Osteocyte (in vitro differentiated cells): ENCODE results near the gene GLRX5. TPM values are rescaled to one million over a fixed set of nuclear protein-coding genes. Genes with fewer than 3 reads are reported as not detected.

ENCODE experiments used
- DNase-seq: peaks from one replicate; pipeline ENCODE4 v3.0.0; 2021; ENCODE audit warnings: mixed read lengths; ENCODE audit not compliant: unreplicated experiment; ENCODE audit errors: extremely low spot score
- H3K27ac Mint-ChIP-seq: one replicate; pipeline ENCODE4 v1.8.0; 2021; ENCODE audit warnings: mild to moderate bottlenecking, mixed read lengths; ENCODE audit not compliant: unreplicated experiment
- H3K27me3 Mint-ChIP-seq: one replicate; pipeline ENCODE4 v1.8.0; 2021; ENCODE audit warnings: mixed read lengths; ENCODE audit not compliant: unreplicated experiment
- H3K36me3 Mint-ChIP-seq: one replicate; pipeline ENCODE4 v1.8.0; 2021; ENCODE audit warnings: mixed read lengths; ENCODE audit not compliant: unreplicated experiment
- H3K4me1 Mint-ChIP-seq: one replicate; pipeline ENCODE4 v1.8.0; 2021; ENCODE audit warnings: mixed read lengths; ENCODE audit not compliant: unreplicated experiment
- H3K4me3 Mint-ChIP-seq: one replicate; pipeline ENCODE4 v1.8.0; 2021; ENCODE audit warnings: mild to moderate bottlenecking, moderate library complexity, mixed read lengths; ENCODE audit not compliant: unreplicated experiment
- H3K9me3 Mint-ChIP-seq: one replicate; pipeline ENCODE4 v1.8.0; 2021; ENCODE audit warnings: mixed read lengths; ENCODE audit not compliant: unreplicated experiment
- CTCF ChIP-seq: fragments of 200-600 bp; sonication (generic); IDR thresholded peaks from 2 replicates; pipeline ENCODE4 v1.5.0; 2021; ENCODE audit warnings: antibody characterized with exemption, mild to moderate bottlenecking, moderate library complexity
- total RNA-seq: library from RNA; stranded (reverse); gene quantifications from 2 replicates; pipeline ENCODE4 v1.2.1, GENCODE V29; 2021

Gene GLRX5
- total RNA-seq, 1 donor from 2014 or later = 55.1 TPM

- no peak for DNase-seq
- H3K4me3 Mint-ChIP-seq = no peak overlapping the region
- no peaks in the 10 kb centered on the region for H3K27me3 Mint-ChIP-seq
- peaks cover 38% of the 10 kb centered on the region for H3K4me1 Mint-ChIP-seq
- no peaks in the 10 kb centered on the region for H3K9me3 Mint-ChIP-seq
- no peak overlapping the region for H3K27ac Mint-ChIP-seq
- no peak for TF ChIP-seq CTCF
- peaks cover 2% of the 10 kb centered on the region for H3K36me3 Mint-ChIP-seq
Measured at GRCh38 chr14:95538801-95539509, 4.1 kb downstream of the GLRX5 start.

- no peak overlapping the region for H3K4me3 Mint-ChIP-seq
Measured at GRCh38 chr14:95540236-95540855, 5.5 kb downstream of the GLRX5 start.

GRCh38 chr14:95541346-95541745 lies 6.5 kb downstream of the GLRX5 start:
- Mint-ChIP-seq H3K9me3 (no peaks in the 10 kb centered on the region), H3K4me1 (peaks cover 50% of the 10 kb centered on the region), H3K36me3 (peaks cover 17% of the 10 kb centered on the region), H3K27me3 (no peaks in the 10 kb centered on the region), H3K4me3 (no peak overlapping the region), H3K27ac (no peak overlapping the region)
- TF ChIP-seq CTCF = no peak
- DNase-seq = no peak

More at GRCh38 chr14:95540236-95540855, 5.5 kb downstream of the GLRX5 start:
- H3K4me1 Mint-ChIP-seq = peaks cover 49% of the 10 kb centered on the region
- no peak for TF ChIP-seq CTCF
- peaks cover 13% of the 10 kb centered on the region for H3K36me3 Mint-ChIP-seq
- H3K27ac Mint-ChIP-seq = no peak overlapping the region
- no peaks in the 10 kb centered on the region for H3K9me3 Mint-ChIP-seq
- no peaks in the 10 kb centered on the region for H3K27me3 Mint-ChIP-seq
- no peak for DNase-seq

GRCh38 chr14:95541932-95542930 lies 7.4 kb downstream of the GLRX5 start:
- no peak for TF ChIP-seq CTCF
- Mint-ChIP-seq H3K36me3 (peaks cover 19% of the 10 kb centered on the region), H3K4me3 (no peak overlapping the region)

More at GRCh38 chr14:95541932-95542930, 7.4 kb downstream of the GLRX5 start:
- Mint-ChIP-seq H3K9me3 (no peaks in the 10 kb centered on the region), H3K4me1 (peaks cover 48% of the 10 kb centered on the region), H3K27ac (no peak overlapping the region), H3K27me3 (no peaks in the 10 kb centered on the region)
- no peak for DNase-seq
